ENCODE measurements around the gene TIMM10B. TPM values are rescaled to one million over a fixed set of nuclear protein-coding genes. Genes with fewer than 3 reads are reported as not detected.

Gene TIMM10B
- total RNA-seq, 1 donor from 2014 or later: 34.0 TPM

GRCh38 chr11:6486938-6487337 is 5.6 kb downstream of the TIMM10B start:
- peaks cover 17% of the 10 kb centered on the region for H3K36me3 Mint-ChIP-seq
- H3K4me3 Mint-ChIP-seq: no peak overlapping the region
- TF ChIP-seq, protein P1, sequence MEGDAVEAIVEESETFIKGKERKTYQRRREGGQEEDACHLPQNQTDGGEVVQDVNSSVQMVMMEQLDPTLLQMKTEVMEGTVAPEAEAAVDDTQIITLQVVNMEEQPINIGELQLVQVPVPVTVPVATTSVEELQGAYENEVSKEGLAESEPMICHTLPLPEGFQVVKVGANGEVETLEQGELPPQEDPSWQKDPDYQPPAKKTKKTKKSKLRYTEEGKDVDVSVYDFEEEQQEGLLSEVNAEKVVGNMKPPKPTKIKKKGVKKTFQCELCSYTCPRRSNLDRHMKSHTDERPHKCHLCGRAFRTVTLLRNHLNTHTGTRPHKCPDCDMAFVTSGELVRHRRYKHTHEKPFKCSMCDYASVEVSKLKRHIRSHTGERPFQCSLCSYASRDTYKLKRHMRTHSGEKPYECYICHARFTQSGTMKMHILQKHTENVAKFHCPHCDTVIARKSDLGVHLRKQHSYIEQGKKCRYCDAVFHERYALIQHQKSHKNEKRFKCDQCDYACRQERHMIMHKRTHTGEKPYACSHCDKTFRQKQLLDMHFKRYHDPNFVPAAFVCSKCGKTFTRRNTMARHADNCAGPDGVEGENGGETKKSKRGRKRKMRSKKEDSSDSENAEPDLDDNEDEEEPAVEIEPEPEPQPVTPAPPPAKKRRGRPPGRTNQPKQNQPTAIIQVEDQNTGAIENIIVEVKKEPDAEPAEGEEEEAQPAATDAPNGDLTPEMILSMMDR (IDR thresholded peaks at IDR 0.05; ENCODE audit: unreplicated experiment): no peak
- H3K4me1 Mint-ChIP-seq: peaks cover 17% of the 10 kb centered on the region
- H3K27me3 Mint-ChIP-seq (ENCODE audit: low read depth): no peaks in the 10 kb centered on the region
- DNase-seq (ENCODE audit: low spot score in 2 of 2, unreplicated experiment in 2 of 2): no peak
- H3K27ac Mint-ChIP-seq: no peak overlapping the region
- no peaks in the 10 kb centered on the region for H3K9me3 Mint-ChIP-seq

GRCh38 chr11:6488342-6488741 is 7.0 kb downstream of the TIMM10B start:
- Mint-ChIP-seq H3K4me1 (peaks cover 3% of the 10 kb centered on the region), H3K36me3 (peaks cover 13% of the 10 kb centered on the region), H3K4me3 (no peak overlapping the region), H3K27ac (no peak overlapping the region), H3K27me3 (ENCODE audit: low read depth) (no peaks in the 10 kb centered on the region), H3K9me3 (no peaks in the 10 kb centered on the region)
- no peak for DNase-seq (ENCODE audit: low spot score in 2 of 2, unreplicated experiment in 2 of 2)
- TF ChIP-seq, protein P1 (IDR thresholded peaks at IDR 0.05; ENCODE audit: unreplicated experiment): no peak

DNA sequence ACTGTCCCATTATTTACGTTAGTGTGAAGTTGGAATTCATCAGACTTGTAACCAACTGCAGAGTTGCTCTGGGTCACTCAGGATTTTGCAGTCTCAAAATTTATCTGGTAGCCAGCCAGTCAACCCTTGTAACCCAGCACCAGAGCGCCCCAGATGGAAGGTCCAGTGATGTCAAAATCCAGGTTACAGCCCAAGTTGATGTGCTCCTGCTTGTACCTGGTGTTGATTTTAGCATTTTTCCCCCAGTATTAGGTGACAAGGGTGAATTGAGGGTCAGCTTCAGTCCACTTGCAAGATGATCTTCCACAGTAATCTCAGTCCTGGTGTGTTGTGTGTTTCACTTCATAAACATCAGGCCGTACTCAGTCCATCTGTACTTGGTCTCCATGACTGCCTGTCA is 7.5 kb downstream of the TIMM10B start:
- no peaks in the 10 kb centered on the region for H3K9me3 Mint-ChIP-seq
- TF ChIP-seq, protein P1 (IDR thresholded peaks at IDR 0.05; ENCODE audit: unreplicated experiment): no peak
- no peak for DNase-seq (ENCODE audit: low spot score in 2 of 2, unreplicated experiment in 2 of 2)
- no peak overlapping the region for H3K4me3 Mint-ChIP-seq
- no peaks in the 10 kb centered on the region for H3K27me3 Mint-ChIP-seq (ENCODE audit: low read depth)
- no peak overlapping the region for H3K27ac Mint-ChIP-seq
- peaks cover 10% of the 10 kb centered on the region for H3K36me3 Mint-ChIP-seq
- H3K4me1 Mint-ChIP-seq: no peaks in the 10 kb centered on the region

- Mint-ChIP-seq H3K27me3 (ENCODE audit: low read depth) (no peaks in the 10 kb centered on the region), H3K4me3 (no peak overlapping the region), H3K4me1 (no peaks in the 10 kb centered on the region), H3K36me3 (peaks cover 10% of the 10 kb centered on the region), H3K9me3 (no peaks in the 10 kb centered on the region), H3K27ac (no peak overlapping the region)
- TF ChIP-seq, protein P1 (IDR thresholded peaks at IDR 0.05; ENCODE audit: unreplicated experiment): no peak
- no peak for DNase-seq (ENCODE audit: low spot score in 2 of 2, unreplicated experiment in 2 of 2)
These were observed 8.0 kb downstream of the TIMM10B start for GRCh38 chr11:6489306-6489705.

- no peaks in the 10 kb centered on the region for H3K27me3 Mint-ChIP-seq (ENCODE audit: low read depth)
- H3K36me3 Mint-ChIP-seq: peaks cover 3% of the 10 kb centered on the region
- no peaks in the 10 kb centered on the region for H3K9me3 Mint-ChIP-seq
- H3K4me1 Mint-ChIP-seq: no peaks in the 10 kb centered on the region
- DNase-seq (ENCODE audit: low spot score in 2 of 2, unreplicated experiment in 2 of 2): no peak
- H3K4me3 Mint-ChIP-seq: no peak within 1 kb of the TSS
- no peak within 1 kb of the TSS for H3K27ac Mint-ChIP-seq
- TF ChIP-seq, protein P1 (IDR thresholded peaks at IDR 0.05; ENCODE audit: unreplicated experiment): no peak
These were observed 16.0 kb downstream of the TIMM10B start, which contains the start of gene DNHD1 for GRCh38 chr11:6497069-6497839. TSS of gene DNHD1 (plus strand) at chr11:6497280. CDS start at chr11:6498216, 936 bp downstream.

All from mesothelial cell of epicardium (in vitro differentiated cells).